22Rv1 (cell line): Measurements from ENCODE around the gene COA8.

ENCODE experiments used
- CTCF ChIP-seq: fragments of 450-650 bp; IDR thresholded peaks from 2 replicates; pipeline ENCODE4 v1.5.1; 2017; ENCODE audit warnings: mild to moderate bottlenecking
- ZFX ChIP-seq: fragments of 450-650 bp; IDR thresholded peaks from 2 replicates; pipeline ENCODE4 v1.6.1; 2017; ENCODE audit warnings: antibody characterized with exemption, borderline replicate concordance

- TF ChIP-seq CTCF (no peak), ZFX (no peak)
Measured at GRCh38 chr14:103535081-103535890, 27.5 kb upstream of the COA8 start.
